Tibial nerve (tissue), 4 donors: Measurements from ENCODE around the gene PGK1. TPM values are rescaled to one million over a fixed set of nuclear protein-coding genes. Genes with fewer than 3 reads are reported as not detected.
A peak's percentile ranks its signal among the peaks of the same experiment; 100 is the strongest.
"Not testable (repeated sequence)": the region's sequence is repeated elsewhere in the genome, so short reads cannot be mapped to it uniquely, and the experiment has no call there.

Experiments used
- DNase-seq, 2 donors: peaks; one replicate each; pipeline ENCODE4 v3.0.0-alpha.2; 2019; ENCODE audit warnings: low spot score in 2 of 2
- H3K27ac ChIP-seq, 4 donors: fragments of 200-600 bp; sonication (generic) in 3 of 4; one replicate each; pipeline ENCODE4 v1.5.1; 2017 to 2019; ENCODE audit warnings: mild to moderate bottlenecking in 1 of 4
- H3K27me3 ChIP-seq, 2 donors: fragments of 200-600 bp; sonication (generic) in 1 of 2; one replicate each; pipeline versions ENCODE4 v1.5.1 to v1.6.0; 2017 to 2019
- H3K36me3 ChIP-seq, 3 donors: fragments of 200-600 bp; sonication (generic); one replicate each; pipeline ENCODE4 v1.5.1; 2018 to 2019
- H3K4me1 ChIP-seq, 4 donors: fragments of 200-600 bp; sonication (generic) in 3 of 4; one replicate each; pipeline ENCODE4 v1.5.1; 2017 to 2019
- H3K4me3 ChIP-seq, 4 donors: fragments of 200-600 bp; sonication (generic) in 3 of 4; one replicate each; pipeline ENCODE4 v1.5.1; 2017 to 2019; ENCODE audit warnings: mild to moderate bottlenecking in 1 of 4, moderate library complexity in 1 of 4
- H3K9me3 ChIP-seq, 4 donors: fragments of 200-600 bp; sonication (generic) in 3 of 4; one replicate each; pipeline ENCODE4 v1.5.1; 2017 to 2019
- CTCF ChIP-seq, 5 experiments: fragments of 200-600 bp in 3 of 5; fragments of 450-650 bp in 2 of 5; sonication (generic) in 3 of 5; IDR thresholded peaks; one replicate each; pipeline ENCODE4 v1.5.1; 2016 to 2019; ENCODE audit warnings: antibody characterized with exemption in 5 of 5, mild to moderate bottlenecking in 3 of 5, moderate library complexity in 2 of 5
- EP300 ChIP-seq, 2 donors: sonication (generic); formaldehyde crosslinking; IDR thresholded peaks; one replicate each; pipeline ENCODE4 v1.6.1; 2017; ENCODE audit warnings: antibody characterized with exemption in 2 of 2, mild to moderate bottlenecking in 1 of 2
- POLR2A ChIP-seq, 2 donors: fragments of 450-650 bp; IDR thresholded peaks; one replicate each; pipeline ENCODE4 v1.6.1; 2017; ENCODE audit warnings: antibody characterized with exemption in 2 of 2, mild to moderate bottlenecking in 2 of 2, moderate library complexity in 2 of 2
- WGBS, 2 donors: methylation state at CpG; one replicate each; pipeline ENCODE4 v1.1.5; 2018; 5-methylcytosine and 5-hydroxymethylcytosine counted together
- total RNA-seq, 4 donors: library from RNA; depleted of rRNA; stranded (reverse); fragments of >200 nt; gene quantifications; one replicate each; pipeline ENCODE4 v1.1.0, GENCODE V29; 2016

PGK1 gene
- total RNA-seq, result 100 to 1,000 TPM; 103 to 183 (median 152) TPM

GRCh38 chrX:78103623-78104446 is at the start of gene PGK1:
Gene PGK1, plus strand, starts transcription at chrX:78104248. Its CDS starts 93 bp downstream, at chrX:78104341.
- Histone ChIP-seq H3K4me1 (peaks cover 0 to 40% (median 8%) of the 10 kb centered on the region in 4 donors), H3K27me3 (peaks cover 0 to 4% of the 10 kb centered on the region in 2 donors), H3K4me3 (peak within 1 kb of the TSS; percentile 54 to 77 (median 60)), H3K9me3 (no peaks in the 10 kb centered on the region), H3K36me3 (no peaks in the 10 kb centered on the region), H3K27ac (peak within 1 kb of the TSS; percentile 83 to 94 (median 92))
- peak; percentile 81 to 87 for TF ChIP-seq EP300 (IDR thresholded peaks at IDR 0.05)
- peak in 1 of 5 experiments; percentile 27 for TF ChIP-seq CTCF (IDR thresholded peaks at IDR 0.05)
- TF ChIP-seq POLR2A (IDR thresholded peaks at IDR 0.05), result peak in 1 of 2 donors; percentile 67
- 0 to 43% methylated on average over 3 to 72 of the region's 72 CpGs for whole genome bisulfite sequencing, 2 donors
- DNase-seq, result peak; percentile 86 to 87

GRCh38 chrX:78063687-78064086 is 40.4 kb upstream of the PGK1 start:
- TF ChIP-seq CTCF (IDR thresholded peaks at IDR 0.05) (no peak), POLR2A (IDR thresholded peaks at IDR 0.05) (no peak), EP300 (IDR thresholded peaks at IDR 0.05) (no peak)
- no peaks in the 10 kb centered on the region for H3K4me1 ChIP-seq
- H3K27me3 ChIP-seq, result no peaks in the 10 kb centered on the region
- no peak overlapping the region for H3K4me3 ChIP-seq
- DNase-seq, result no peak
- H3K9me3 ChIP-seq, result no peaks in the 10 kb centered on the region
- H3K36me3 ChIP-seq, result no peaks in the 10 kb centered on the region
- no peak overlapping the region for H3K27ac ChIP-seq

- Histone ChIP-seq H3K36me3 (no peaks in the 10 kb centered on the region), H3K4me1 (no peaks in the 10 kb centered on the region), H3K4me3 (no peak overlapping the region), H3K27me3 (no peaks in the 10 kb centered on the region), H3K9me3 (no peaks in the 10 kb centered on the region), H3K27ac (no peak overlapping the region)
- WGBS, 2 donors, result 77 to 96% methylated on average over 3 to 4 of the region's 4 CpGs
- TF ChIP-seq CTCF (IDR thresholded peaks at IDR 0.05) (no peak), POLR2A (IDR thresholded peaks at IDR 0.05) (no peak), EP300 (IDR thresholded peaks at IDR 0.05) (no peak)
- DNase-seq, result no peak
These were observed 39.9 kb upstream of the PGK1 start for GRCh38 chrX:78064152-78064551.

- WGBS, 2 donors, result 72 to 75% methylated on average over 6 of the region's 6 CpGs
- DNase-seq, H3K4me1 ChIP-seq, H3K9me3 ChIP-seq, H3K27me3 ChIP-seq, H3K4me3 ChIP-seq, H3K27ac ChIP-seq, H3K36me3 ChIP-seq: not testable (repeated sequence)
These were observed 39.1 kb upstream of the PGK1 start for GRCh38 chrX:78064698-78065601.

- no peaks in the 10 kb centered on the region for H3K27me3 ChIP-seq
- H3K27ac ChIP-seq, result no peak overlapping the region
- no peaks in the 10 kb centered on the region for H3K4me1 ChIP-seq
- no peak for DNase-seq
- 67 to 84% methylated on average over 1 of the region's 1 CpG for WGBS, 2 donors
- no peak for TF ChIP-seq EP300 (IDR thresholded peaks at IDR 0.05)
- no peak for TF ChIP-seq POLR2A (IDR thresholded peaks at IDR 0.05)
- no peak for TF ChIP-seq CTCF (IDR thresholded peaks at IDR 0.05)
- H3K36me3 ChIP-seq, result no peaks in the 10 kb centered on the region
- no peak overlapping the region for H3K4me3 ChIP-seq
- H3K9me3 ChIP-seq, result no peaks in the 10 kb centered on the region
These were observed 37.9 kb upstream of the PGK1 start for GRCh38 chrX:78066110-78066509.
